Ectodermal cell (in vitro differentiated cells): ENCODE measurements around the gene TNNI3K.

ENCODE experiments used
- H3K27ac ChIP-seq: 2 replicates; pipeline ENCODE4 v1.7.0; 2013; ENCODE audit warnings: mild to moderate bottlenecking, low read depth, low read length; ENCODE audit not compliant: insufficient read depth, poor library complexity, severe bottlenecking
- H3K27me3 ChIP-seq: 2 replicates; pipeline ENCODE4 v1.7.0; 2013; ENCODE audit warnings: mild to moderate bottlenecking, low read length; ENCODE audit not compliant: insufficient read depth, control insufficient read depth, poor library complexity, severe bottlenecking
- H3K36me3 ChIP-seq: one replicate; pipeline ENCODE4 v1.7.0; 2013; ENCODE audit warnings: low read length; ENCODE audit not compliant: control insufficient read depth, insufficient read depth
- H3K4me1 ChIP-seq: one replicate; pipeline ENCODE4 v1.7.0; 2013; ENCODE audit warnings: low read length; ENCODE audit not compliant: control insufficient read depth, insufficient read depth
- H3K4me3 ChIP-seq: 2 replicates; pipeline ENCODE4 v1.7.0; 2013; ENCODE audit warnings: low read depth, low read length, control low read depth; ENCODE audit not compliant: insufficient read depth
- H3K9me3 ChIP-seq: 2 replicates; pipeline ENCODE4 v1.7.0; 2013; ENCODE audit warnings: mild to moderate bottlenecking, low read length, moderate library complexity; ENCODE audit not compliant: control insufficient read depth
- WGBS, 2 experiments: methylation state at CpG; one replicate each; pipeline ENCODE4 v1.1.7; 2013; ENCODE audit warnings: missing lambda C conversion rate in 2 of 2; 5-methylcytosine and 5-hydroxymethylcytosine counted together

The TNNI3K gene

GRCh38 chr1:74406759-74407158 lies 171.6 kb downstream of the TNNI3K start:
- no peak overlapping the region for H3K27ac ChIP-seq
- no peaks in the 10 kb centered on the region for H3K36me3 ChIP-seq
- H3K4me1 ChIP-seq: peaks cover 7% of the 10 kb centered on the region
- no peaks in the 10 kb centered on the region for H3K27me3 ChIP-seq
- no peaks in the 10 kb centered on the region for H3K9me3 ChIP-seq
- 95 to 99% methylated on average over 2 of the region's 2 CpGs for WGBS, 2 experiments
- no peak overlapping the region for H3K4me3 ChIP-seq

- 93 to 98% methylated on average over 3 of the region's 3 CpGs for WGBS, 2 experiments
- Histone ChIP-seq H3K4me3 (no peak overlapping the region), H3K4me1 (peaks cover 13% of the 10 kb centered on the region), H3K27ac (no peak overlapping the region), H3K27me3 (no peaks in the 10 kb centered on the region), H3K9me3 (no peaks in the 10 kb centered on the region), H3K36me3 (no peaks in the 10 kb centered on the region)
Measured at GRCh38 chr1:74407902-74408301, 172.7 kb downstream of the TNNI3K start.

GRCh38 chr1:74412244-74412643 lies 177.1 kb downstream of the TNNI3K start:
- no peaks in the 10 kb centered on the region for H3K36me3 ChIP-seq
- no peaks in the 10 kb centered on the region for H3K27me3 ChIP-seq
- H3K27ac ChIP-seq: peak overlapping the region; percentile 44
- H3K4me1 ChIP-seq: peaks cover 13% of the 10 kb centered on the region
- no peak overlapping the region for H3K4me3 ChIP-seq
- 74 to 80% methylated on average over 3 of the region's 3 CpGs for WGBS, 2 experiments
- H3K9me3 ChIP-seq: no peaks in the 10 kb centered on the region

GRCh38 chr1:74415935-74416334 lies 180.7 kb downstream of the TNNI3K start:
- no peak overlapping the region for H3K4me3 ChIP-seq
- H3K9me3 ChIP-seq: no peaks in the 10 kb centered on the region
- no peaks in the 10 kb centered on the region for H3K36me3 ChIP-seq
- no peaks in the 10 kb centered on the region for H3K27me3 ChIP-seq
- H3K27ac ChIP-seq: no peak overlapping the region
- 91% methylated on average over 5 of the region's 5 CpGs for WGBS, 2 experiments
- peaks cover 7% of the 10 kb centered on the region for H3K4me1 ChIP-seq

GRCh38 chr1:74419611-74420010 lies 184.4 kb downstream of the TNNI3K start:
- no peak overlapping the region for H3K4me3 ChIP-seq
- H3K27me3 ChIP-seq: no peaks in the 10 kb centered on the region
- H3K27ac ChIP-seq: no peak overlapping the region
- no peaks in the 10 kb centered on the region for H3K4me1 ChIP-seq
- H3K36me3 ChIP-seq: no peaks in the 10 kb centered on the region
- H3K9me3 ChIP-seq: no peaks in the 10 kb centered on the region

- Histone ChIP-seq H3K36me3 (no peaks in the 10 kb centered on the region), H3K27me3 (no peaks in the 10 kb centered on the region), H3K4me3 (no peak overlapping the region), H3K9me3 (no peaks in the 10 kb centered on the region), H3K27ac (no peak overlapping the region), H3K4me1 (no peaks in the 10 kb centered on the region)
- WGBS, 2 experiments: 80 to 91% methylated on average over 1 to 2 of the region's 2 CpGs
Measured at GRCh38 chr1:74420467-74420866, 185.3 kb downstream of the TNNI3K start.

GRCh38 chr1:74422421-74423292 lies 187.5 kb downstream of the TNNI3K start:
- Histone ChIP-seq H3K9me3 (no peaks in the 10 kb centered on the region), H3K36me3 (no peaks in the 10 kb centered on the region), H3K27ac (no peak overlapping the region), H3K4me3 (no peak overlapping the region), H3K27me3 (no peaks in the 10 kb centered on the region), H3K4me1 (peaks cover 6% of the 10 kb centered on the region)
- 87% methylated on average over 4 of the region's 4 CpGs for WGBS, 2 experiments

- Histone ChIP-seq H3K36me3 (no peaks in the 10 kb centered on the region), H3K4me3 (no peak overlapping the region), H3K4me1 (peaks cover 6% of the 10 kb centered on the region), H3K27me3 (no peaks in the 10 kb centered on the region), H3K9me3 (no peaks in the 10 kb centered on the region), H3K27ac (no peak overlapping the region)
- WGBS, 2 experiments: 89 to 94% methylated on average over 2 of the region's 2 CpGs
Measured at GRCh38 chr1:74423471-74423870, 188.3 kb downstream of the TNNI3K start.

- no peaks in the 10 kb centered on the region for H3K27me3 ChIP-seq
Measured at GRCh38 chr1:74425676-74426075, 190.5 kb downstream of the TNNI3K start.

GRCh38 chr1:74426208-74426937 lies 191.2 kb downstream of the TNNI3K start:
- WGBS, 2 experiments: 81 to 82% methylated on average over 7 of the region's 7 CpGs
- Histone ChIP-seq H3K4me3 (no peak overlapping the region), H3K9me3 (no peaks in the 10 kb centered on the region), H3K27me3 (no peaks in the 10 kb centered on the region), H3K4me1 (peaks cover 13% of the 10 kb centered on the region), H3K36me3 (no peaks in the 10 kb centered on the region), H3K27ac (no peak overlapping the region)

More at GRCh38 chr1:74425676-74426075, 190.5 kb downstream of the TNNI3K start:
- Histone ChIP-seq H3K36me3 (no peaks in the 10 kb centered on the region), H3K4me3 (no peak overlapping the region), H3K27ac (no peak overlapping the region), H3K9me3 (no peaks in the 10 kb centered on the region), H3K4me1 (peaks cover 13% of the 10 kb centered on the region)
- WGBS, 2 experiments: 96 to 97% methylated on average over 6 of the region's 6 CpGs
